ENCODE results near the gene SF3A2. TPM values are rescaled to one million over a fixed set of nuclear protein-coding genes. Genes with fewer than 3 reads are reported as not detected.

The SF3A2 gene
- total and polyA plus RNA-seq, 2 donors (not counting 1 experiment from before 2014, with no cell fraction given), result 98.2 to 140 TPM

- H3K79me2 ChIP-seq (ENCODE audit: control insufficient read depth, insufficient read depth, low read length), result peaks cover 76% of the 10 kb centered on the region
- intact Hi-C loops (cut with micrococcal nuclease), result no loop called here
- H3K36me3 ChIP-seq (replicated peaks in 1 of 2; ENCODE audit: control extremely low read depth in 1 of 2, control insufficient read depth in 1 of 2, extremely low read depth in 1 of 2, insufficient read depth in 2 of 2, low read length in 1 of 2), result peaks cover 0 to 79% of the 10 kb centered on the region in 2 experiments
- no peak overlapping the region for H3K4me2 ChIP-seq (replicated peaks; ENCODE audit: low read depth, low read length, poor library complexity, severe bottlenecking)
- no peak overlapping the region for H3K27ac ChIP-seq (ENCODE audit: low read length in 2 of 2)
- no peaks in the 10 kb centered on the region for H3K9me3 Mint-ChIP-seq (ENCODE audit: insufficient read depth)
- peaks cover 0 to 5% (median 0%) of the 10 kb centered on the region in 4 experiments for H3K27me3 ChIP-seq (replicated peaks in 1 of 4; ENCODE audit: control extremely low read depth in 1 of 4, control insufficient read depth in 3 of 4, insufficient read depth in 4 of 4, low read length in 3 of 4)
- TF ChIP-seq CTCF (IDR thresholded peaks at IDR 0.05), result no peak
- TF ChIP-seq EZH2 (IDR thresholded peaks at IDR 0.05; ENCODE audit: borderline replicate concordance, insufficient read depth, low read depth, low read length, poor library complexity, severe bottlenecking), result no peak
- H3K4me3 Mint-ChIP-seq, result no peak overlapping the region
- peaks cover 16 to 30% of the 10 kb centered on the region in 2 donors for H3K4me1 ChIP-seq (ENCODE audit: control insufficient read depth in 2 of 2, insufficient read depth in 2 of 2, low read length in 2 of 2)
- peaks cover 100% of the 10 kb centered on the region for H4K20me1 ChIP-seq (ENCODE audit: control insufficient read depth, insufficient read depth, low read length, poor library complexity, severe bottlenecking)
- no peak for ATAC-seq (ENCODE audit: low read depth)
- H3K4me3 ChIP-seq (ENCODE audit: control extremely low read depth in 1 of 5, extremely low read depth in 1 of 5, insufficient read depth in 1 of 5, low read depth in 2 of 5, low read length in 4 of 5), result no peak overlapping the region
- 93% methylated on average over 12 of the region's 12 CpGs for WGBS (ENCODE audit: insufficient coverage)
- H3K4me1 Mint-ChIP-seq, result peaks cover 30% of the 10 kb centered on the region
- DNase-seq, result no peak
- CTCF ChIA-PET, result no interaction called here
- no peak overlapping the region for H3K27ac Mint-ChIP-seq
- no peaks in the 10 kb centered on the region for H3K27me3 Mint-ChIP-seq
- H2AFZ ChIP-seq (ENCODE audit: insufficient read depth, low read depth, low read length, poor library complexity, severe bottlenecking), result no peak overlapping the region
- POLR2A ChIA-PET, result interaction anchor here (0.8 kb wide), 1 partner anchor 81 kb away, joined by 3 read pairs; no protein-coding TSS in a partner anchor
- H3K9ac ChIP-seq (ENCODE audit: low read length), result no peak overlapping the region
- peaks cover 0 to 3% (median 0%) of the 10 kb centered on the region in 3 donors for H3K9me3 ChIP-seq (ENCODE audit: control extremely low read depth in 1 of 3, control insufficient read depth in 2 of 3, insufficient read depth in 1 of 3, low read length in 2 of 3)
These were observed 7.4 kb downstream of the SF3A2 start for GRCh38 chr19:2244125-2244411.

DNA sequence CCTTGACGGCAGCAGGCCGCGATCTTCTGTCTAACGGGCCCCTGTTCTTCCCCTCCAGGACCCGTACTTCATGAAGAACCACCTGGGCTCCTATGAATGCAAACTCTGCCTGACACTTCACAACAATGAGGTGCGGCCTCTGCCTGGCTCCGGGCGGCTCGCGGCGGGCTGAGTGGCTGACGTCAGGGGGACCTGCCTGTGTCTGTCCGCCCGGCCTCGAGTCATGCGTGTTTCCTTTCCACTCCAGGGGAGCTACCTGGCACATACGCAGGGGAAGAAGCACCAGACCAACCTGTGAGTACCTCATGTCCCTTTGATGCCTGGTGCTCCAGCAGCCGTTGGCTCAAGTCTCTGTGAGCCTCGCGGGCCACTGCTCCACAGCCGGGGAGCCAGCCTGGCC, 7.9 kb downstream of the SF3A2 start:
- Mint-ChIP-seq H3K4me1 (peaks cover 27% of the 10 kb centered on the region), H3K27ac (no peak overlapping the region), H3K9me3 (ENCODE audit: insufficient read depth) (no peaks in the 10 kb centered on the region), H3K27me3 (no peaks in the 10 kb centered on the region), H3K4me3 (no peak overlapping the region)
- Histone ChIP-seq H4K20me1 (ENCODE audit: control insufficient read depth, insufficient read depth, low read length, poor library complexity, severe bottlenecking) (peaks cover 100% of the 10 kb centered on the region), H3K4me3 (ENCODE audit: control extremely low read depth in 1 of 5, extremely low read depth in 1 of 5, insufficient read depth in 1 of 5, low read depth in 2 of 5, low read length in 4 of 5) (no peak overlapping the region), H3K9ac (ENCODE audit: low read length) (no peak overlapping the region), H3K27me3 (replicated peaks in 1 of 4; ENCODE audit: control extremely low read depth in 1 of 4, control insufficient read depth in 3 of 4, insufficient read depth in 4 of 4, low read length in 3 of 4) (peaks cover 0 to 9% (median under 1%) of the 10 kb centered on the region in 4 experiments), H2AFZ (ENCODE audit: insufficient read depth, low read depth, low read length, poor library complexity, severe bottlenecking) (no peak overlapping the region), H3K9me3 (ENCODE audit: control extremely low read depth in 1 of 3, control insufficient read depth in 2 of 3, insufficient read depth in 1 of 3, low read length in 2 of 3) (no peaks in the 10 kb centered on the region), H3K4me1 (ENCODE audit: control insufficient read depth in 2 of 2, insufficient read depth in 2 of 2, low read length in 2 of 2) (peaks cover 12 to 26% of the 10 kb centered on the region in 2 donors), H3K79me2 (ENCODE audit: control insufficient read depth, insufficient read depth, low read length) (peaks cover 72% of the 10 kb centered on the region), H3K27ac (ENCODE audit: low read length in 2 of 2) (no peak overlapping the region), H3K4me2 (replicated peaks; ENCODE audit: low read depth, low read length, poor library complexity, severe bottlenecking) (no peak overlapping the region), H3K36me3 (replicated peaks in 1 of 2; ENCODE audit: control extremely low read depth in 1 of 2, control insufficient read depth in 1 of 2, extremely low read depth in 1 of 2, insufficient read depth in 2 of 2, low read length in 1 of 2) (peaks cover 0 to 79% of the 10 kb centered on the region in 2 experiments)
- intact Hi-C loops (cut with micrococcal nuclease), result no loop called here
- TF ChIP-seq CTCF (IDR thresholded peaks at IDR 0.05) (no peak), EZH2 (IDR thresholded peaks at IDR 0.05; ENCODE audit: borderline replicate concordance, insufficient read depth, low read depth, low read length, poor library complexity, severe bottlenecking) (no peak)
- WGBS (ENCODE audit: insufficient coverage), result 91% methylated on average over 21 of the region's 21 CpGs
- POLR2A ChIA-PET, result interaction anchor here (0.6 to 0.8 kb wide), 3 partner anchors 55 to 227 kb away, joined by 3 to 6 read pairs (median 4); no protein-coding TSS in a partner anchor
- no peak for ATAC-seq (ENCODE audit: low read depth)
- CTCF ChIA-PET, result no interaction called here
- DNase-seq, result no peak
